Tibial nerve (tissue), 3 donors: ENCODE measurements around the gene FUT8.

Source experiments
- CTCF ChIP-seq, 5 experiments: fragments of 200-600 bp in 3 of 5; fragments of 450-650 bp in 2 of 5; sonication (generic) in 3 of 5; IDR thresholded peaks; one replicate each; pipeline ENCODE4 v1.5.1; 2016 to 2019; ENCODE audit warnings: antibody characterized with exemption in 5 of 5, mild to moderate bottlenecking in 3 of 5, moderate library complexity in 2 of 5
- POLR2A ChIP-seq, 2 donors: fragments of 450-650 bp; IDR thresholded peaks; one replicate each; pipeline ENCODE4 v1.6.1; 2017; ENCODE audit warnings: antibody characterized with exemption in 2 of 2, mild to moderate bottlenecking in 2 of 2, moderate library complexity in 2 of 2

DNA sequence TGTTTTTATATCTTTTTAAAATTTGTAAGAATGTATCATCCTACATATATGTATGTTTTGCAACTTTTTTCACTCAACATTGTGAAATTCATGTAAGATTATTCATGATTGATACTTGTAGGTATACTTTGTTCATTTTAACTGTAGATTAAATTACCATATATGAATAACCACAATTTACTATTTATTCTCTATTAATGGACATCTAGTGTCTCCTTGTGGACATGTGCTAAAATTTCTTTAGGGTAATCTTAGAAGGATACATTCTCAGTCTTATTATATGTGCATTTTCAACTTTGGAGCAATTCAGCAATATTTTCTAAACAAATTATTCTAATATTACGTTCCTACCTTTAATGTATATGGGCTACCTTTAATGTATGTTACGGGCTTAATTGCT, 192.4 kb downstream of the FUT8 start:
- TF ChIP-seq POLR2A (IDR thresholded peaks at IDR 0.05) (no peak), CTCF (IDR thresholded peaks at IDR 0.05) (no peak)
